ENCODE data around the gene CCDC85B. TPM values are rescaled to one million over a fixed set of nuclear protein-coding genes. Genes with fewer than 3 reads are reported as not detected.

The CCDC85B gene
- total RNA-seq, 2 experiments from 2014 or later, result 68.8 to 72.4 TPM

- H3K36me3 Mint-ChIP-seq (ENCODE audit: low read depth), result no peaks in the 10 kb centered on the region
- no peaks in the 10 kb centered on the region for H3K9me3 Mint-ChIP-seq
- ChIA-PET POLR2A (interaction anchor here (0.6 to 1.5 kb wide), 4 partner anchors 32 to 79 kb away, joined by 3 to 5 read pairs (median 3); partner anchors contain the start of genes FIBP and FOSL1), CTCF (interaction anchor here (0.9 to 3.2 kb wide), 12 partner anchors 11 to 152 kb away, joined by 3 to 15 read pairs (median 4); partner anchors contain the start of genes CCDC85B, FIBP and FOSL1)
- intact Hi-C loops (cut with micrococcal nuclease), result no loop called here
- no peak overlapping the region for H3K4me3 Mint-ChIP-seq
- H3K27me3 Mint-ChIP-seq, result no peaks in the 10 kb centered on the region
- no peak for TF ChIP-seq CTCF (IDR thresholded peaks at IDR 0.05)
- peak overlapping the region; percentile 77 for H3K27ac Mint-ChIP-seq
- H3K4me1 Mint-ChIP-seq (ENCODE audit: low read depth), result peaks cover 42% of the 10 kb centered on the region
- DNase-seq (peak; percentile 50), ATAC-seq (no peak)
Measured at GRCh38 chr11:65931773-65932557, 41.5 kb downstream of the CCDC85B start.

DNA sequence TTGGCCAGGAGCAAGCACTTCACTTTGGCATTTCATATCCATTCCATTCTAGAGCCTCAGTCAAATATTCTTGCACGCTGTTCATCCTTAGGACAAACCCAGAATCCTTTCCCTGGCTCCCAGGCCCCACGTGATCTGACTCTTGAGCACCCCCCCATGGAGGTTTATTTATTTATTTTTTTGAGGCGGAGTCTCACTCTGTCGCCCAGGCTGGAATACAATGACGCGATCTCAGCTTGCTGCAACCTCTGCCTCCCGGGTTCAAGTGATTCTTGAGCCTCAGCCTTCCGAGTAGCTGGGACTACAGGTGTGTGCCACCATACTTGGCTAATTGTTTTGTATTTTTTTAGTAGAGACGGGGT, 42.1 kb downstream of the CCDC85B start:
- no peaks in the 10 kb centered on the region for H3K36me3 Mint-ChIP-seq (ENCODE audit: low read depth)
- no peaks in the 10 kb centered on the region for H3K9me3 Mint-ChIP-seq
- TF ChIP-seq CTCF (IDR thresholded peaks at IDR 0.05), result peak; percentile 55
- DNase-seq, result no peak
- intact Hi-C loops (cut with micrococcal nuclease), result no loop called here
- ATAC-seq, result no peak
- H3K27me3 Mint-ChIP-seq, result no peaks in the 10 kb centered on the region
- CTCF ChIA-PET, result interaction anchor here (0.7 to 3.2 kb wide), 14 partner anchors 10 to 153 kb away, joined by 3 to 15 read pairs (median 4); partner anchors contain the start of genes CCDC85B, FIBP and FOSL1
- H3K27ac Mint-ChIP-seq, result no peak overlapping the region
- H3K4me3 Mint-ChIP-seq, result no peak overlapping the region
- peaks cover 38% of the 10 kb centered on the region for H3K4me1 Mint-ChIP-seq (ENCODE audit: low read depth)
- POLR2A ChIA-PET, result interaction anchor here (0.7 to 1.5 kb wide), 3 partner anchors 37 to 44 kb away, joined by 3 read pairs; partner anchors contain the start of genes CCDC85B and FIBP

GRCh38 chr11:65934014-65934413, 43.5 kb downstream of the CCDC85B start:
- Mint-ChIP-seq H3K9me3 (no peaks in the 10 kb centered on the region), H3K27me3 (no peaks in the 10 kb centered on the region), H3K4me1 (ENCODE audit: low read depth) (peaks cover 24% of the 10 kb centered on the region), H3K27ac (no peak overlapping the region), H3K36me3 (ENCODE audit: low read depth) (no peaks in the 10 kb centered on the region), H3K4me3 (no peak overlapping the region)
- ATAC-seq, result no peak
- intact Hi-C loops (cut with micrococcal nuclease), result no loop called here
- ChIA-PET POLR2A (interaction anchor here (0.6 kb wide), 1 partner anchor 44 kb away, joined by 3 read pairs; no protein-coding TSS in a partner anchor), CTCF (interaction anchor here (0.6 to 3.0 kb wide), 3 partner anchors 11 to 58 kb away, joined by 3 to 8 read pairs (median 4); no protein-coding TSS in a partner anchor)
- no peak for TF ChIP-seq CTCF (IDR thresholded peaks at IDR 0.05)
- no peak for DNase-seq

DNA sequence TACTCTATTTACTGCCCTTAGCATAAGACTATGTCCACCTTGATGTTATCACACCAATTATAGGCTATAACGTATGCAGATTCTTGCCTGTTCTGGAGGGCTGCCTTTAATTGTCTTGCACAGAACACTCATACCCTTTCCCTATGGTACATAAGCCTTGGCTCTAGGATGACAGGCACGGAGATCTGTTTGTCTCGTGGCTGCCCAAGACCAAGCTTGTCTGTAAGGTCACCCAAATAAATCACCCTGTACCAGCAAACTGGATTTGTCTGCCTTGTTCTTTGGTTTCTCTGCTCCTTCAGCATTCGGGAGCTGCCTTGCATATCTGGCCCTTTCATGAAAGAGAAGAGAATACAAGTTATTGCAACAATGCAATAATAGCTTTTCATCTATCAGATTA, 47.3 kb downstream of the CCDC85B start:
- DNase-seq (no peak), ATAC-seq (no peak)
- no peak for TF ChIP-seq CTCF (IDR thresholded peaks at IDR 0.05)
- CTCF ChIA-PET, result interaction anchor here (0.7 to 1.5 kb wide), 4 partner anchors 40 to 86 kb away, joined by 3 to 7 read pairs (median 4); no protein-coding TSS in a partner anchor
- Mint-ChIP-seq H3K27me3 (no peaks in the 10 kb centered on the region), H3K9me3 (no peaks in the 10 kb centered on the region), H3K4me1 (ENCODE audit: low read depth) (peaks cover 3% of the 10 kb centered on the region), H3K4me3 (no peak overlapping the region), H3K27ac (no peak overlapping the region), H3K36me3 (ENCODE audit: low read depth) (no peaks in the 10 kb centered on the region)
- intact Hi-C loops (cut with micrococcal nuclease), result no loop called here
- POLR2A ChIA-PET, result interaction anchor here (1.1 kb wide), 1 partner anchor 9 kb away, joined by 3 read pairs; no protein-coding TSS in a partner anchor

Other genes starting within 250 kb of the CCDC85B start
- 10 to 100 TPM; 65.6 to 72.5 TPM for gene RELA, start 227.8 kb upstream of the CCDC85B start, total RNA-seq
- gene KAT5, start 178.4 kb upstream of the CCDC85B start, total RNA-seq, result 10 to 100 TPM; 67.7 to 71.8 TPM
- gene RNASEH2C, start 169.9 kb upstream of the CCDC85B start, total RNA-seq, result 100 to 1,000 TPM; 101 to 109 TPM
- 10 to 100 TPM; 30.9 to 31.1 TPM for gene AP5B1, start 109.7 kb upstream of the CCDC85B start, total RNA-seq
- gene OVOL1, start 103.6 kb upstream of the CCDC85B start, total RNA-seq, result 1 to 10 TPM in 1 of 2 experiments, under 1 TPM in 1; 0.90 to 1.2 TPM
- gene SNX32, start 56.7 kb upstream of the CCDC85B start, total RNA-seq, result 1 to 10 TPM; 1.6 to 2.1 TPM
- 1,000 to 10,000 TPM; 1,059 to 1,062 TPM for gene CFL1, start 32.5 kb upstream of the CCDC85B start, total RNA-seq
- 10 to 100 TPM; 54.7 to 60.2 TPM for gene MUS81, start 30.2 kb upstream of the CCDC85B start, total RNA-seq
- gene EFEMP2, start 17.9 kb upstream of the CCDC85B start, total RNA-seq, result 10 to 100 TPM; 17.1 to 18.0 TPM
- 100 to 1,000 TPM; 124 to 126 TPM for gene CTSW, start 10.8 kb upstream of the CCDC85B start, total RNA-seq
- gene FIBP, start 2.2 kb upstream of the CCDC85B start, total RNA-seq, result 10 to 100 TPM; 78.8 to 79.9 TPM
- gene FOSL1, start 9.7 kb downstream of the CCDC85B start, total RNA-seq, result 10 to 100 TPM in 1 of 2 experiments, 1 to 10 TPM in 1; 9.9 to 10.2 TPM
- 10 to 100 TPM; 26.2 to 26.3 TPM for gene C11orf68, start 28.4 kb downstream of the CCDC85B start, total RNA-seq
- 100 to 1,000 TPM; 135 TPM for gene DRAP1, start 28.8 kb downstream of the CCDC85B start, total RNA-seq
- gene TSGA10IP, start 54.8 kb downstream of the CCDC85B start, total RNA-seq, result not detected
- 10 to 100 TPM; 58.3 to 63.9 TPM for gene SART1, start 71.1 kb downstream of the CCDC85B start, total RNA-seq
- gene EIF1AD, start 111.5 kb downstream of the CCDC85B start, total RNA-seq, result 10 to 100 TPM; 44.4 to 45.6 TPM
- gene BANF1, start 111.8 kb downstream of the CCDC85B start, total RNA-seq, result 100 to 1,000 TPM; 267 to 311 TPM
- gene CST6, start 121.3 kb downstream of the CCDC85B start, total RNA-seq, result under 1 TPM in 1 of 2 experiments, not detected in 1; 0.50 TPM
- not detected for gene CATSPER1, start 135.8 kb downstream of the CCDC85B start, total RNA-seq
- 1 to 10 TPM in 1 of 2 experiments, under 1 TPM in 1; 0.51 to 1.0 TPM for gene GAL3ST3, start 158.5 kb downstream of the CCDC85B start, total RNA-seq
- gene SF3B2, start 161.7 kb downstream of the CCDC85B start, total RNA-seq, result 100 to 1,000 TPM; 255 to 278 TPM
- gene PACS1, start 179.6 kb downstream of the CCDC85B start, total RNA-seq, result 10 to 100 TPM; 76.3 to 78.3 TPM

Measured in activated CD8-positive, alpha-beta T cell treated with anti-CD3 and anti-CD28 coated beads for 36 hours (primary cell).